Measurements from ENCODE around the gene PRKAB2.
"Not testable (repeated sequence)": the region's sequence is repeated elsewhere in the genome, so short reads cannot be mapped to it uniquely, and the experiment has no call there.

The PRKAB2 gene

GRCh38 chr1:147109762-147110161, 62.5 kb downstream of the PRKAB2 start:
- no peak for DNase-seq (ENCODE audit: low read depth, low spot score)

GRCh38 chr1:147109041-147109440, 63.2 kb downstream of the PRKAB2 start:
- DNase-seq (ENCODE audit: low read depth, low spot score): no peak

GRCh38 chr1:147106407-147106881, 65.8 kb downstream of the PRKAB2 start:
- not testable (repeated sequence) for DNase-seq (ENCODE audit: low read depth, low spot score)

- DNase-seq (ENCODE audit: low read depth, low spot score): no peak
Observed at GRCh38 chr1:147105909-147106308, 66.4 kb downstream of the PRKAB2 start.
